Cardiac atrium fibroblast (primary cell): ENCODE measurements around the gene KLHL33. TPM values are rescaled to one million over a fixed set of nuclear protein-coding genes. Genes with fewer than 3 reads are reported as not detected.

Experiments used
- total RNA-seq: library from RNA; depleted of rRNA; stranded (reverse); fragments of >200 nt; gene quantifications from 2 replicates; pipeline ENCODE4 v1.2.3, GENCODE V29; 2015

The KLHL33 gene
- 0.49 TPM in 1 of 2 replicates, not detected in the other for total RNA-seq

GRCh38 chr14:20435582-20436362 is at the start of gene KLHL33:
TSS of gene KLHL33 (minus strand) at chr14:20436166. CDS start at chr14:20435811, 355 bp downstream.

GRCh38 chr14:20469242-20469889 is 33.4 kb upstream of the KLHL33 start, which contains the start of gene PNP:
TSS of gene PNP (plus strand) at chr14:20469406. CDS start at chr14:20469525, 119 bp downstream.

GRCh38 chr14:20461225-20462141 is 25.5 kb upstream of the KLHL33 start, which contains the start of gene PIP4P1:
TSS of gene PIP4P1 (minus strand) at chr14:20461434. CDS start at chr14:20461325, 109 bp downstream.

GRCh38 chr14:20454516-20455354 is 18.8 kb upstream of the KLHL33 start, which contains the start of the genes APEX1 and OSGEP:
TSS of gene APEX1 (plus strand) at chr14:20455226. CDS start at chr14:20455646, 420 bp downstream.
TSS of gene OSGEP (minus strand) at chr14:20454812. CDS start at chr14:20454683, 129 bp downstream.

GRCh38 chr14:20412876-20413743 is 22.9 kb downstream of the KLHL33 start, which contains the start of gene TEP1:
TSS of gene TEP1 (minus strand) at chr14:20413501. CDS start at chr14:20408439, 5,062 bp downstream.

Other genes starting within 250 kb of the KLHL33 start
- gene OR11G2, start 245.3 kb downstream of the KLHL33 start, total RNA-seq, result not detected in 2 replicates
- not detected in 2 replicates for gene OR11H6, start 212.5 kb downstream of the KLHL33 start, total RNA-seq
- not detected in 2 replicates for gene OR11H7, start 207.2 kb downstream of the KLHL33 start, total RNA-seq
- gene OR11H4, start 196.9 kb downstream of the KLHL33 start, total RNA-seq, result not detected in 2 replicates
- 7.5 and 9.9 TPM in 2 replicates for gene TTC5, start 130.2 kb downstream of the KLHL33 start, total RNA-seq
- gene CCNB1IP1, start 102.9 kb downstream of the KLHL33 start, total RNA-seq, result 34.8 and 43.9 TPM in 2 replicates
- 1.8 and 16.2 TPM in 2 replicates for gene PARP2, start 92.5 kb downstream of the KLHL33 start, total RNA-seq
- 11.3 and 14.6 TPM in 2 replicates for gene TEP1, start 22.7 kb downstream of the KLHL33 start, total RNA-seq
- gene OSGEP, start 18.6 kb upstream of the KLHL33 start, total RNA-seq, result 22.6 and 35.2 TPM in 2 replicates
- gene APEX1, start 19.1 kb upstream of the KLHL33 start, total RNA-seq, result 124 and 139 TPM in 2 replicates
- gene PIP4P1, start 25.3 kb upstream of the KLHL33 start, total RNA-seq, result 6.3 and 11.6 TPM in 2 replicates
- gene PNP, start 33.2 kb upstream of the KLHL33 start, total RNA-seq, result 23.1 and 54.3 TPM in 2 replicates
- gene RNASE10, start 69.4 kb upstream of the KLHL33 start, total RNA-seq, result not detected in 2 replicates
- not detected in 2 replicates for gene RNASE9, start 124.9 kb upstream of the KLHL33 start, total RNA-seq
- not detected in 2 replicates for gene RNASE11, start 151.8 kb upstream of the KLHL33 start, total RNA-seq
- gene RNASE12, start 155.2 kb upstream of the KLHL33 start, total RNA-seq, result not detected in 2 replicates
- not detected in 2 replicates for gene OR6S1, start 205.5 kb upstream of the KLHL33 start, total RNA-seq
- gene RNASE4, start 248.4 kb upstream of the KLHL33 start, total RNA-seq, result 43.9 and 53.5 TPM in 2 replicates